ENCODE data around the gene PALLD. TPM values are rescaled to one million over a fixed set of nuclear protein-coding genes. Genes with fewer than 3 reads are reported as not detected.

Gene PALLD
- total and polyA plus RNA-seq, 2 of the 13 experiments (the other 11 are each of a cell fraction or from before 2014, with no cell fraction given) = 0.50 to 1.5 TPM

GRCh38 chr4:168736860-168737805 lies 240.3 kb downstream of the PALLD start:
- intact Hi-C loops (cut with micrococcal nuclease; ENCODE audit: unreplicated experiment) (loop anchor here (10.0 kb wide), 1 partner anchor 58 kb away; no protein-coding TSS in a partner anchor), in situ Hi-C loops (cut with HindIII; ENCODE audit: extremely low pct_ligation_motif_present, low pct_unique_long_range_greater_than_20kb) (no loop called here)
- Histone ChIP-seq H3K9me3 (ENCODE audit: low read length) (no peaks in the 10 kb centered on the region), H4K20me1 (ENCODE audit: insufficient read depth, low read length) (no peaks in the 10 kb centered on the region), H3K9ac (ENCODE audit: insufficient read depth, low read depth, low read length) (no peak overlapping the region), H3K4me2 (ENCODE audit: low read depth, low read length) (no peak overlapping the region), H3K4me3 (replicated peaks in 1 of 3; ENCODE audit: insufficient read depth in 1 of 3, low read depth in 2 of 3, low read length in 3 of 3) (no peak overlapping the region), H2AFZ (ENCODE audit: low read length) (no peak overlapping the region), H3K27ac (ENCODE audit: extremely low read length, insufficient read depth, low read length) (no peak overlapping the region), H3K27me3 (ENCODE audit: control insufficient read depth in 1 of 2, insufficient read depth in 2 of 2, low read length in 2 of 2) (0 out of 5 replicates have a peak, but pooled peaks cover 0 to 5% of the 10 kb centered on the region in 2 experiments), H3K79me2 (ENCODE audit: insufficient read depth, low read length) (no peaks in the 10 kb centered on the region), H3K4me1 (ENCODE audit: insufficient read depth, low read length) (no peaks in the 10 kb centered on the region), H3K36me3 (replicated peaks in 1 of 2; ENCODE audit: control insufficient read depth in 1 of 2, insufficient read depth in 2 of 2, low read length in 2 of 2) (no peaks in the 10 kb centered on the region)
- ChIA-PET CTCF (ENCODE audit: low intra/inter-chr PET ratio, low total read pairs) (no interaction called here), POLR2A (no interaction called here)
- ATAC-seq (no peak), DNase-seq (ENCODE audit: low spot score) (no peak), FAIRE-seq (no peak)
- TF ChIP-seq ZNF556 (CRISPR knock-in tag; IDR thresholded peaks at IDR 0.05; ENCODE audit: borderline replicate concordance) (no peak), NCOA5 (CRISPR knock-in tag; IDR thresholded peaks at IDR 0.05) (no peak), ELF1 (CRISPR knock-in tag; IDR thresholded peaks at IDR 0.05) (no peak), ZKSCAN5 (CRISPR knock-in tag; IDR thresholded peaks at IDR 0.05) (no peak)
- TF ChIP-seq, protein P1, sequence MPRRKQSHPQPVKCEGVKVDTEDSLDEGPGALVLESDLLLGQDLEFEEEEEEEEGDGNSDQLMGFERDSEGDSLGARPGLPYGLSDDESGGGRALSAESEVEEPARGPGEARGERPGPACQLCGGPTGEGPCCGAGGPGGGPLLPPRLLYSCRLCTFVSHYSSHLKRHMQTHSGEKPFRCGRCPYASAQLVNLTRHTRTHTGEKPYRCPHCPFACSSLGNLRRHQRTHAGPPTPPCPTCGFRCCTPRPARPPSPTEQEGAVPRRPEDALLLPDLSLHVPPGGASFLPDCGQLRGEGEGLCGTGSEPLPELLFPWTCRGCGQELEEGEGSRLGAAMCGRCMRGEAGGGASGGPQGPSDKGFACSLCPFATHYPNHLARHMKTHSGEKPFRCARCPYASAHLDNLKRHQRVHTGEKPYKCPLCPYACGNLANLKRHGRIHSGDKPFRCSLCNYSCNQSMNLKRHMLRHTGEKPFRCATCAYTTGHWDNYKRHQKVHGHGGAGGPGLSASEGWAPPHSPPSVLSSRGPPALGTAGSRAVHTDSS (CRISPR knock-in tag; conservative IDR thresholded peaks at IDR 0.05) = no peak
- no TSS peak for BruUV-seq (replicated peaks)
- 5% methylated on average over 7 of the region's 7 CpGs for WGBS (ENCODE audit: low lambda C conversion rate)

- ChIA-PET CTCF (ENCODE audit: low intra/inter-chr PET ratio, low total read pairs) (no interaction called here), POLR2A (no interaction called here)
- intact Hi-C loops (cut with micrococcal nuclease; ENCODE audit: unreplicated experiment) (loop anchor here (10.0 kb wide), 1 partner anchor 57 kb away; no protein-coding TSS in a partner anchor), in situ Hi-C loops (cut with HindIII; ENCODE audit: extremely low pct_ligation_motif_present, low pct_unique_long_range_greater_than_20kb) (no loop called here)
- H3K4me1 ChIP-seq (ENCODE audit: insufficient read depth, low read length) = no peaks in the 10 kb centered on the region
- H3K9me3 ChIP-seq (ENCODE audit: low read length) = no peaks in the 10 kb centered on the region
- 0 out of 5 replicates have a peak, but pooled peaks cover 0 to 5% of the 10 kb centered on the region in 2 experiments for H3K27me3 ChIP-seq (ENCODE audit: control insufficient read depth in 1 of 2, insufficient read depth in 2 of 2, low read length in 2 of 2)
- no TSS peak for BruUV-seq (replicated peaks)
- H3K4me3 ChIP-seq (replicated peaks in 1 of 3; ENCODE audit: insufficient read depth in 1 of 3, low read depth in 2 of 3, low read length in 3 of 3) = no peak overlapping the region
- no peak for ATAC-seq
- no peak overlapping the region for H3K27ac ChIP-seq (ENCODE audit: extremely low read length, insufficient read depth, low read length)
- WGBS (ENCODE audit: low lambda C conversion rate) = 55% methylated on average over 4 of the region's 4 CpGs
- FAIRE-seq = no peak
- no peak overlapping the region for H3K9ac ChIP-seq (ENCODE audit: insufficient read depth, low read depth, low read length)
- no peak overlapping the region for H3K4me2 ChIP-seq (ENCODE audit: low read depth, low read length)
- H2AFZ ChIP-seq (ENCODE audit: low read length) = no peak overlapping the region
- DNase-seq (ENCODE audit: low spot score) = no peak
- no peaks in the 10 kb centered on the region for H3K36me3 ChIP-seq (replicated peaks in 1 of 2; ENCODE audit: control insufficient read depth in 1 of 2, insufficient read depth in 2 of 2, low read length in 2 of 2)
- no peaks in the 10 kb centered on the region for H3K79me2 ChIP-seq (ENCODE audit: insufficient read depth, low read length)
- H4K20me1 ChIP-seq (ENCODE audit: insufficient read depth, low read length) = no peaks in the 10 kb centered on the region
- no peak for TF ChIP-seq ZNF205 (CRISPR knock-in tag; IDR thresholded peaks at IDR 0.05)
- TF ChIP-seq, protein P2, sequence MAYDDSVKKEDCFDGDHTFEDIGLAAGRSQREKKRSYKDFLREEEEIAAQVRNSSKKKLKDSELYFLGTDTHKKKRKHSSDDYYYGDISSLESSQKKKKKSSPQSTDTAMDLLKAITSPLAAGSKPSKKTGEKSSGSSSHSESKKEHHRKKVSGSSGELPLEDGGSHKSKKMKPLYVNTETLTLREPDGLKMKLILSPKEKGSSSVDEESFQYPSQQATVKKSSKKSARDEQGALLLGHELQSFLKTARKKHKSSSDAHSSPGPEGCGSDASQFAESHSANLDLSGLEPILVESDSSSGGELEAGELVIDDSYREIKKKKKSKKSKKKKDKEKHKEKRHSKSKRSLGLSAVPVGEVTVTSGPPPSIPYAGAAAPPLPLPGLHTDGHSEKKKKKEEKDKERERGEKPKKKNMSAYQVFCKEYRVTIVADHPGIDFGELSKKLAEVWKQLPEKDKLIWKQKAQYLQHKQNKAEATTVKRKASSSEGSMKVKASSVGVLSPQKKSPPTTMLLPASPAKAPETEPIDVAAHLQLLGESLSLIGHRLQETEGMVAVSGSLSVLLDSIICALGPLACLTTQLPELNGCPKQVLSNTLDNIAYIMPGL (CRISPR knock-in tag; IDR thresholded peaks at IDR 0.05; ENCODE audit: borderline replicate concordance in 1 of 2, low read depth in 1 of 2) = no peak
- TF ChIP-seq, protein P3, sequence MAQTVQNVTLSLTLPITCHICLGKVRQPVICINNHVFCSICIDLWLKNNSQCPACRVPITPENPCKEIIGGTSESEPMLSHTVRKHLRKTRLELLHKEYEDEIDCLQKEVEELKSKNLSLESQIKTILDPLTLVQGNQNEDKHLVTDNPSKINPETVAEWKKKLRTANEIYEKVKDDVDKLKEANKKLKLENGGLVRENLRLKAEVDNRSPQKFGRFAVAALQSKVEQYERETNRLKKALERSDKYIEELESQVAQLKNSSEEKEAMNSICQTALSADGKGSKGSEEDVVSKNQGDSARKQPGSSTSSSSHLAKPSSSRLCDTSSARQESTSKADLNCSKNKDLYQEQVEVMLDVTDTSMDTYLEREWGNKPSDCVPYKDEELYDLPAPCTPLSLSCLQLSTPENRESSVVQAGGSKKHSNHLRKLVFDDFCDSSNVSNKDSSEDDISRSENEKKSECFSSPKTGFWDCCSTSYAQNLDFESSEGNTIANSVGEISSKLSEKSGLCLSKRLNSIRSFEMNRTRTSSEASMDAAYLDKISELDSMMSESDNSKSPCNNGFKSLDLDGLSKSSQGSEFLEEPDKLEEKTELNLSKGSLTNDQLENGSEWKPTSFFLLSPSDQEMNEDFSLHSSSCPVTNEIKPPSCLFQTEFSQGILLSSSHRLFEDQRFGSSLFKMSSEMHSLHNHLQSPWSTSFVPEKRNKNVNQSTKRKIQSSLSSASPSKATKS (CRISPR knock-in tag; IDR thresholded peaks at IDR 0.05) = no peak
- TF ChIP-seq ZNF569 (CRISPR knock-in tag; IDR thresholded peaks at IDR 0.05; ENCODE audit: borderline replicate concordance) = no peak
Measured at GRCh38 chr4:168737806-168738172, 240.9 kb downstream of the PALLD start.
